Tibial artery (tissue), 4 donors: ENCODE measurements around the gene CSTB.

Experiments
- DNase-seq, 2 donors: peaks; one replicate each; pipeline ENCODE4 v3.0.0-alpha.2; 2019
- H3K27ac ChIP-seq, 2 donors: fragments of 200-600 bp; sonication (generic) in 1 of 2; 1 replicate in 1 of 2; 2 replicates in 1 of 2; pipeline ENCODE4 v1.5.1; 2018 to 2019; ENCODE audit warnings: mild to moderate bottlenecking in 1 of 2
- H3K27me3 ChIP-seq, 2 donors: fragments of 200-600 bp; sonication (generic) in 1 of 2; one replicate each; pipeline versions ENCODE4 v1.5.1 to v1.6.0; 2016 to 2019
- H3K36me3 ChIP-seq, 3 donors: fragments of 200-600 bp; sonication (generic) in 2 of 3; one replicate each; pipeline ENCODE4 v1.5.1; 2016 to 2019; ENCODE audit warnings: mild to moderate bottlenecking in 2 of 3
- H3K4me1 ChIP-seq, 4 donors: fragments of 200-600 bp; sonication (generic) in 2 of 4; 1 replicate in 3 of 4; 2 replicates in 1 of 4; pipeline ENCODE4 v1.5.1; 2016 to 2019
- H3K4me3 ChIP-seq, 2 donors: fragments of 200-600 bp; sonication (generic) in 1 of 2; 1 replicate in 1 of 2; 2 replicates in 1 of 2; pipeline ENCODE4 v1.5.1; 2018 to 2019; ENCODE audit warnings: mild to moderate bottlenecking in 2 of 2
- H3K9me3 ChIP-seq, 3 donors: fragments of 200-600 bp; sonication (generic) in 1 of 3; one replicate each; pipeline ENCODE4 v1.5.1; 2016 to 2019
- intact Hi-C: fragments of 100-400 bp; cut with DNase I; formaldehyde crosslinking; loops from one replicate; pipeline ENCODE4 v1.15.0; 2023; ENCODE audit warnings: low total_unique reads
- TF ChIP-seq, protein P1 (sequence below), 2 experiments: fragments of 200-600 bp in 1 of 2; fragments of 450-650 bp in 1 of 2; IDR thresholded peaks; one replicate each; pipeline ENCODE4 v1.5.1; 2017 to 2019; ENCODE audit warnings: antibody characterized with exemption in 2 of 2, mild to moderate bottlenecking in 1 of 2, moderate library complexity in 1 of 2

The CSTB gene

DNA sequence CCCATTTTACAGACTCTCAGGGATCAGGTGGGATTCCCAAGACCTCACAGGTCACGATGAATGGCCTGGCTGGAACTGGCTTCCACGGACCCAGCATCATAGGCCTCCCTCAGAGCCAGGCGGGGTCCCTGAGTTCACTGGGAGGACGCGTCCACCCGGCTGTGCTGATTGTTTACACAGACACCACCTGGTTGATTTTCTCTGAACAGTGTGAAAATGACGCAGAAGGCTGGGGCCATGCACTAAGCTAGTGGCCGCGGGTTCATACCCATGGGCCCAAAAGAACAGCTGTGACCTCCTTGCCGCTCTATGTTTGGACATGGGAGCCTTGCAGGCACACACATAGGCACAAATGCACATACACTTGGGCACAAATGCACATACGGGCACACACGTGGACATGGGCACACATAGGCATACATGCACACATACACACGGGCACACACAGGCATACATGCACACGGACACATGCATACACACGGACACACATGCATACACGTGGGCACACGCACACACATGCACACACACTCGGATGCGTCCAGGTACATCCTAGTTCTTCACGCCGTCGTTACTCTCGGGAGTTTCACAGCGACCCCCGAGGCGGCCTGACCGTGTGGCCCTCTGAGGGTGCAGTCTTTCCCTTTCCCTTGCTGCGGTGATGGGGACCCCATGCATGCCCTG is 23.2 kb downstream of the CSTB start:
- TF ChIP-seq, protein P1, sequence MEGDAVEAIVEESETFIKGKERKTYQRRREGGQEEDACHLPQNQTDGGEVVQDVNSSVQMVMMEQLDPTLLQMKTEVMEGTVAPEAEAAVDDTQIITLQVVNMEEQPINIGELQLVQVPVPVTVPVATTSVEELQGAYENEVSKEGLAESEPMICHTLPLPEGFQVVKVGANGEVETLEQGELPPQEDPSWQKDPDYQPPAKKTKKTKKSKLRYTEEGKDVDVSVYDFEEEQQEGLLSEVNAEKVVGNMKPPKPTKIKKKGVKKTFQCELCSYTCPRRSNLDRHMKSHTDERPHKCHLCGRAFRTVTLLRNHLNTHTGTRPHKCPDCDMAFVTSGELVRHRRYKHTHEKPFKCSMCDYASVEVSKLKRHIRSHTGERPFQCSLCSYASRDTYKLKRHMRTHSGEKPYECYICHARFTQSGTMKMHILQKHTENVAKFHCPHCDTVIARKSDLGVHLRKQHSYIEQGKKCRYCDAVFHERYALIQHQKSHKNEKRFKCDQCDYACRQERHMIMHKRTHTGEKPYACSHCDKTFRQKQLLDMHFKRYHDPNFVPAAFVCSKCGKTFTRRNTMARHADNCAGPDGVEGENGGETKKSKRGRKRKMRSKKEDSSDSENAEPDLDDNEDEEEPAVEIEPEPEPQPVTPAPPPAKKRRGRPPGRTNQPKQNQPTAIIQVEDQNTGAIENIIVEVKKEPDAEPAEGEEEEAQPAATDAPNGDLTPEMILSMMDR (IDR thresholded peaks at IDR 0.05) = no peak
- Histone ChIP-seq H3K4me3 (no peak overlapping the region), H3K36me3 (peaks cover 53 to 91% (median 87%) of the 10 kb centered on the region in 3 donors), H3K27ac (no peak overlapping the region), H3K4me1 (peaks cover 0 to 16% (median 14%) of the 10 kb centered on the region in 4 donors), H3K9me3 (no peaks in the 10 kb centered on the region), H3K27me3 (no peaks in the 10 kb centered on the region)
- intact Hi-C loops = no loop called here
- no peak for DNase-seq

- Histone ChIP-seq H3K9me3 (no peaks in the 10 kb centered on the region), H3K27ac (no peak overlapping the region), H3K4me1 (peaks cover 0 to 8% (median 6%) of the 10 kb centered on the region in 4 donors), H3K36me3 (peaks cover 58 to 99% (median 95%) of the 10 kb centered on the region in 3 donors), H3K4me3 (no peak overlapping the region), H3K27me3 (no peaks in the 10 kb centered on the region)
- intact Hi-C loops = no loop called here
- TF ChIP-seq, protein P1 (IDR thresholded peaks at IDR 0.05) = no peak
- DNase-seq = no peak
Measured at GRCh38 chr21:43751955-43752591, 24.0 kb downstream of the CSTB start.

DNA sequence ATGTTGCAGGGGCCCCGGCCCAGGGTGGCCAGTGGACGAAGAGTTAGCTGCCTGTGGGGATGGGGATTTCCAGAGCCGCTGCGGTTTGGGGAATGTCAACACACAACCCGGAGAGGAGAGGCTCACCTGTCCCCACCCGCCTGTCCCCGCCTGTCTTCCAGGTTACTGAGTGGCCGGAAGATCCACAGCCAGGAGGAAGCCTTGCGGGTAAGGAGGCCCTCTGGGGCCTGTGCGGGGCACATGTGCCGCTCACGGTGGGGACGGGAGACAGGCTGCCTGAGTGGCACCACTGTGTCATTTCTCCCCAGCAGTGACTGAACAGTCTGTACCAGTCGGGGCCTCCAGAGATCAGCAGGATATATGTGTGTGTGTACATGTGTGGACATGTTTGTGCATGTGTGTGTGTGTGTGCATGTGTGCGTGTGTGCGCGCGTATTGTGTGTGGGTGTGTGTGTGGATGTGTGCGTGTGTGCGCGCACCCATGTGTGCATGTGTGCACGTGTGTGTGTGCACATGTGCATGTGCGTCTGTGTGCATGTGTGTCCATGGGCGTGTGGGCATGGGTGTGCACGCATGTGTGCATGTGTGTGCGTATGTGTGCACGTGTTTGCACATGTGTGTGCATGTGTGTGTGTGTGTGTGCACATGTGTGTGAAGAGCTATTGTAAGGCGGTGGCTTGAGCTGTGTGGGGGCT is 25.6 kb downstream of the CSTB start:
- no peak for DNase-seq
- Histone ChIP-seq H3K27ac (no peak overlapping the region), H3K4me3 (no peak overlapping the region), H3K9me3 (no peaks in the 10 kb centered on the region), H3K27me3 (no peaks in the 10 kb centered on the region), H3K36me3 (peaks cover 58 to 100% (median 95%) of the 10 kb centered on the region in 3 donors), H3K4me1 (no peaks in the 10 kb centered on the region)
- intact Hi-C loops = no loop called here
- TF ChIP-seq, protein P1 (IDR thresholded peaks at IDR 0.05) = no peak

DNA sequence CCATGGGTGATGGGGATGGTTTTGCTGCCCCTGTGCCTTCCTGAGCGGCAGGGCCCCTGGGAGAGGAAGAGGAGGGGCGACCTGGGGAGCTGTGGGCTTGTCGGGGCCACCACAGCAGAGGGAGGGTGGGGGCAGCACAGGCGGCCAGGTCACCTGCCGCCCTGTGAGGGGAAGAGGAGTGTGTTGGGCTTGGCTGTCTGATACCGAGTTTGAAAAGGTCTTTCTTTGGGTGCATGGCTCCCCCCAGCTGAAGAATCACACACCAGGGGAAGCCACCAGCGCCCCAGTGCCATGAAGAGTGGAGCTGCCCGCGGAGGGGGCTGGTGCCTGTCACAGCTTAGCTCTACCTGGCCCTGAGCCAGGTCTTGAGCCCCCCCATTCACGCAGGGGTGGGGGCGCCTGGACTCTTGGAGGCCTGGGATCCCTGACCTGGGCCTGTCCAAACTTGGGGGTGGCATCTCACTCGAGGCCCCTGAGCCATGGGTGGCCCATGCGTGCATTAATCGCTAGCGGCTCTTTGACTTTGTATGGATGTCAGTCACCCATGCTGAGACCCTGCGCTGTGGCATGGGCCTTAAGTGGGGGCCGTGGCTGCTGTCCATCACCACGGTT is 26.4 kb downstream of the CSTB start:
- no peak for DNase-seq
- no peak overlapping the region for H3K27ac ChIP-seq
- no peaks in the 10 kb centered on the region for H3K27me3 ChIP-seq
- intact Hi-C loops = no loop called here
- no peak overlapping the region for H3K4me3 ChIP-seq
- H3K4me1 ChIP-seq = no peaks in the 10 kb centered on the region
- TF ChIP-seq, protein P1 (IDR thresholded peaks at IDR 0.05) = no peak
- peaks cover 61 to 100% (median 92%) of the 10 kb centered on the region in 3 donors for H3K36me3 ChIP-seq
- no peaks in the 10 kb centered on the region for H3K9me3 ChIP-seq

DNA sequence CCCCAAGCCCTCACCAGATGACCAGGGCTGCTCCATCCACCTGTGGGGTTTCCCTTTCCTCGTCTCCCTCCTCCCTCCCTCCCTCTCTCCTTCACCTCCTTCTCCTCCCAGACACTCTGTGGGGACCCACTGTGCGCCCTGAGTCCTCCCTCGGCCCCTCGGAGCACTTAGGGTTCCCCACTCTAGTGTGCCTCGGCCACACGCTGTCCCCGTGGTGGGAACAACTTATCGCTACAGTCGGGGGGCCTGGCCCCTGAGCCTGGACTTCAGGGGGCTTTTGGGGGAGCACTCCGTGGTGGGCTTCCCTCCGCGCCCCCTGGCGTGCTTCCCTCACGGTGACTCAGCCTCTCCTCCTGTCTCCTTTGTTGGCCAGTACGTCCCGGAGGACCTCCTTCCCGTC is 27.5 kb downstream of the CSTB start:
- TF ChIP-seq, protein P1 (IDR thresholded peaks at IDR 0.05) = no peak
- H3K36me3 ChIP-seq = peaks cover 61 to 100% (median 92%) of the 10 kb centered on the region in 3 donors
- no peak for DNase-seq

More for the DNA sequence above, 27.5 kb downstream of the CSTB start:
- Histone ChIP-seq H3K9me3 (no peaks in the 10 kb centered on the region), H3K4me1 (no peaks in the 10 kb centered on the region), H3K4me3 (no peak overlapping the region), H3K27ac (no peak overlapping the region), H3K27me3 (no peaks in the 10 kb centered on the region)
- intact Hi-C loops = no loop called here
